Activated CD4-positive, alpha-beta memory T cell treated with anti-CD3 and anti-CD28 coated beads, Interleukin-2, amount 10 ng/mL, durations not matched to agents 7 days and 5 days (primary cell): ENCODE results near the gene SLC7A4. TPM values are rescaled to one million over a fixed set of nuclear protein-coding genes. Genes with fewer than 3 reads are reported as not detected.
"Not testable (repeated sequence)": the region's sequence is repeated elsewhere in the genome, so short reads cannot be mapped to it uniquely, and the experiment has no call there.

Experiments
- CTCF ChIA-PET: fragments of 350-600 bp; sonication (Branson Sonifier 250); formaldehyde crosslinking; loops from one replicate; lab custom pipeline; 2021; ENCODE audit warnings: antibody characterized with exemption, inconsistent platforms; lab: Charles Lee
- POLR2A ChIA-PET: fragments of 350-600 bp; sonication (Branson Sonifier 250); formaldehyde crosslinking; loops from one replicate; lab custom pipeline; 2021; ENCODE audit warnings: antibody characterized with exemption; lab: Charles Lee
- DNase-seq: peaks from one replicate; pipeline ENCODE4 v3.0.0-alpha.2; 2020
- H3K27ac Mint-ChIP-seq: one replicate; pipeline ENCODE4 v1.8.0; 2021; ENCODE audit warnings: mild to moderate bottlenecking, mixed read lengths
- H3K27me3 Mint-ChIP-seq: one replicate; pipeline ENCODE4 v1.8.0; 2021; ENCODE audit warnings: mixed read lengths
- H3K36me3 Mint-ChIP-seq: one replicate; pipeline ENCODE4 v1.8.0; 2021; ENCODE audit warnings: low read depth, mixed read lengths
- H3K4me1 Mint-ChIP-seq: one replicate; pipeline ENCODE4 v1.8.0; 2021; ENCODE audit warnings: mixed read lengths
- H3K4me3 Mint-ChIP-seq: one replicate; pipeline ENCODE4 v1.8.0; 2021; ENCODE audit warnings: mild to moderate bottlenecking, mixed read lengths
- H3K9me3 Mint-ChIP-seq: one replicate; pipeline ENCODE4 v1.8.0; 2021; ENCODE audit warnings: mixed read lengths
- total RNA-seq, 2 experiments: library from RNA; stranded (reverse); gene quantifications; one replicate each; pipeline ENCODE4 v1.2.3, GENCODE V29; 2021

SLC7A4 gene
- total RNA-seq, 2 experiments from 2014 or later = not detected

DNA sequence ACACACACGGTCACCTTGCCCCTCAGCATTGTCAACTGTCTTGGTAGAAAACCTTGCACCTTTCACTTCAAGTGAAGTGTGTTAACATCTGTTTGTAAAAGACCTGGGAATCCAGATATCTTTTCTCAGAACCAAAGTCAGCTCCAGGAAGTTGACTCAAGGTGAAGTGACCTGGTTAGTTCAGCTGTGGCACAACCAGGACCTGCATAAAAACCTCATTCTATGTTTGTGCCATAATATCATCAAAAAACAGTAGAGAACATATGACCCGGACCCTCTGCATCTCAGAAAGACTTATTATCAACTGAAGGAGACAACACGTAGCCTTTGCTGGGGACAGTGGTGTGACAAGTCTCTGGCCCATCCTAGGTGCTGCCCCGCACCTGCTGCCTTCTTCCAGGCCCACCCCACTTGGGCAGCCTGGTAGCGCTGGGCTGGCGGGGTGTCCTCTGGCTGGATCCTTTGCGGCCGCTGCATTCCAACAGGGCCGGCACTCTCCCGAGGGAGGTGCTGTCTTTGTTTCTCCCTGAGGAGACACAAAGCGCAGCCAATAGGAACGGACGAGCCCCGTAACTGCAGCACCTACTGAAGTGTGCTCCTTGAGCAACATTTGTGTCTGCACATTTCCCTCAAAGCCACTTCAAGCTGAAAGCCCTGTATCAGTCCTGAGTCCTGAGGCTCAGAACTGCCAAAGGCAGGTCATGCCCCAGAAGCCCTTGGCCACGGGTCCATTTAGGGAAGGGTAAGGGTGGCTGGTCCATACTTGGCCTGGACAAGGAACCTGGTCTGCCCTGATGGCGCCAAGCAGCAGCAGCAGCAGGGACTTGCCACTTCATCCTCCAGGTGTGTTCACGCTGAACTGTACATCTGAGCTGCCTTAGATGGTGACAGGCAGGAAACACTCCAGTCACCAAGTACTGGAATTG, 38.6 kb upstream of the SLC7A4 start:
- ChIA-PET CTCF (interaction anchor here (0.6 kb wide), 1 partner anchor 54 kb away, joined by 3 read pairs; no protein-coding TSS in a partner anchor), POLR2A (no interaction called here)
- no peaks in the 10 kb centered on the region for H3K36me3 Mint-ChIP-seq

DNA sequence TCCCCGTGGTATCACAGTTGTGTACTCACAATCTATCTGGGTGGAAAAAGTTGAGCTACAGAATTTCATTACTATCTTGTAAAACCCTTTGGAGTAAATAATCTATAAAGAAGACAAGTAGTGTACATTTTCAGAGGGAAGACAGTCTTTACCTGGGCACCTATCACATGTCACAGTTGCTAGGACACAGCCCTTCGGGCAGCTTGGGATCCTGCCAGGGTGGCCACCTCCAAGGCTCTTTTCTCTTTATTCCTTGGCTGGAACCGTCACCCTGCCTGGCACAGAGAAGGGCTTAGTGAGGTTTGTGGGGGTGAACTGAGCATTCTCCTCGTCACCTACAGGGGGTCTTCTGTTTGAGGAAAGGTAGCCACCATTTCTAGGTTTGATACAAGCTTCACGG, 37.0 kb upstream of the SLC7A4 start:
- Mint-ChIP-seq H3K27ac (no peak overlapping the region), H3K4me1 (peaks cover 12% of the 10 kb centered on the region), H3K9me3 (no peaks in the 10 kb centered on the region), H3K4me3 (no peak overlapping the region), H3K27me3 (peaks cover 3% of the 10 kb centered on the region), H3K36me3 (no peaks in the 10 kb centered on the region)
- no peak for DNase-seq
- POLR2A ChIA-PET = interaction anchor here (0.5 to 0.6 kb wide), 2 partner anchors 151 to 383 kb away, joined by 3 read pairs; no protein-coding TSS in a partner anchor
- CTCF ChIA-PET = no interaction called here

More for the DNA sequence above, 38.6 kb upstream of the SLC7A4 start:
- no peak overlapping the region for H3K27ac Mint-ChIP-seq
- no peak overlapping the region for H3K4me3 Mint-ChIP-seq
- peaks cover 1% of the 10 kb centered on the region for H3K27me3 Mint-ChIP-seq
- H3K9me3 Mint-ChIP-seq = no peaks in the 10 kb centered on the region
- H3K4me1 Mint-ChIP-seq = peaks cover 12% of the 10 kb centered on the region
- DNase-seq = no peak

DNA sequence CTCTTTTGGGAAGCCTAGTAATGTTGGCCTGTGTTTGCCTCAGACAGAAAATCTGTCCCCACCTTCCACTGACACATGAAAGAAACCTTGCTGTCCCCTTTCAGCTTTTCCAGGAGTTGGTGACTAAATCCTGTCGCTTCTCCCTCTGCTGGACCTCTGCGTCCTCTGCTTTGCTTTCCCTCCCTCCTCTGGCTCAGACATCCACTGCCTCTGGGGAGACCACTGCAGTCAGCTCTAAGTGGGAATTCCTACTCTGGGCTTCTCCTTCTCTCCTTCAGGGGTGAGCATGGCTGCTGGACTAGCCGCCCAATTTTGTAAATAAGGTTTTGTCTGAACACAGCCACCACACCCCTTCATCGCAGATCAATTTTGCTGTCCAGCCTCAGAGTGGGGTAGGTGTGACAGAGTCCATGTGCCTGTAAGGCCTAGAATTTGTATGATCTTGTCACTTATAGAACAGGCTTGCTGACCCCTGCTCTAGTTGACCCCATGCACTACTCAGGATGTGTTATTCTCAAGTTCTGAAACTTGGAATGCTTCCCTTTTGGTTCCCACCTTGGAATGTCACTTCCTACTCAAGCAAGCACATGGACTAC, 36.4 kb upstream of the SLC7A4 start:
- POLR2A ChIA-PET = interaction anchor here (0.5 kb wide), 1 partner anchor 151 kb away, joined by 3 read pairs; no protein-coding TSS in a partner anchor
- Mint-ChIP-seq H3K4me3 (no peak overlapping the region), H3K9me3 (no peaks in the 10 kb centered on the region), H3K27ac (no peak overlapping the region), H3K27me3 (peaks cover 3% of the 10 kb centered on the region), H3K36me3 (no peaks in the 10 kb centered on the region), H3K4me1 (peaks cover 12% of the 10 kb centered on the region)
- no peak for DNase-seq
- CTCF ChIA-PET = no interaction called here

DNA sequence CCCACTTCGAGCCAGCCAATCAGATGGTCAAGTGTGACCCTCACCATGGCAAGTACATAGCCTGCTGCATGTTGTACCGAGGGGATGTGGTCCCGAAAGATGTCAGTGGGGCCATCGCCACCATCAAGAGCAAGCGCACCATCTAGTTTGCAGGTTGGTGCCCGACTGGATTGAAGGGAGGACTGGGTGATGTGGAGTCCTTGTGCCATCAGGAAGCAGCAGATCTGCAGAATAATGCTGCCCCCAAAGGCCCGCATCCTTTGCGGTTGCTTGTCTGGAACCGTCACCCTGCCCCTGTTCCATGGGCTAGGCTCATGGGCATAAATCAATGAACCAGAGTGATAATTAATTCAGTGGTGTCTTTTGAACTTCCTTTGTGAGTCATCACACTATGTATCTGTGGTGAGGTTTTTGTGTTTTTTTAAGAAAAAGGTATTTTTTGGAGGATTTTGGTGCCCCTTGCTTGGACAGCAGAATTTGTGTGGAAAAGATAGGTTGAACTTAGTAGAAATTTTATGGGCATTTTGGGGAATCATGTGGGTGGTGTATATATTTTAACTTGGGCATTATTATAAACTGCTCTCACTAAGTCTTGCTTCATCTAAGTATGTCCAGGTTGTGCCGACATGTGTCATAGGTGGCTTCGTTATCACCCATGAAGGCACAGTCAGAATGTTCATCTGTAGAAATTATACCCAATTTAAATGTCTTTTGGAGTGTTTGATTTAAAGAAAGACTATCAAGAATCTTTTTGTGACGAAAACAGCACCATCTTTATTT, 35.7 kb upstream of the SLC7A4 start:
- peaks cover 2% of the 10 kb centered on the region for H3K27me3 Mint-ChIP-seq
- CTCF ChIA-PET = no interaction called here
- no peak overlapping the region for H3K4me3 Mint-ChIP-seq
- H3K27ac Mint-ChIP-seq = no peak overlapping the region
- no peaks in the 10 kb centered on the region for H3K9me3 Mint-ChIP-seq
- DNase-seq = no peak
- POLR2A ChIA-PET = no interaction called here
- H3K4me1 Mint-ChIP-seq = peaks cover 12% of the 10 kb centered on the region
- H3K36me3 Mint-ChIP-seq = no peaks in the 10 kb centered on the region

DNA sequence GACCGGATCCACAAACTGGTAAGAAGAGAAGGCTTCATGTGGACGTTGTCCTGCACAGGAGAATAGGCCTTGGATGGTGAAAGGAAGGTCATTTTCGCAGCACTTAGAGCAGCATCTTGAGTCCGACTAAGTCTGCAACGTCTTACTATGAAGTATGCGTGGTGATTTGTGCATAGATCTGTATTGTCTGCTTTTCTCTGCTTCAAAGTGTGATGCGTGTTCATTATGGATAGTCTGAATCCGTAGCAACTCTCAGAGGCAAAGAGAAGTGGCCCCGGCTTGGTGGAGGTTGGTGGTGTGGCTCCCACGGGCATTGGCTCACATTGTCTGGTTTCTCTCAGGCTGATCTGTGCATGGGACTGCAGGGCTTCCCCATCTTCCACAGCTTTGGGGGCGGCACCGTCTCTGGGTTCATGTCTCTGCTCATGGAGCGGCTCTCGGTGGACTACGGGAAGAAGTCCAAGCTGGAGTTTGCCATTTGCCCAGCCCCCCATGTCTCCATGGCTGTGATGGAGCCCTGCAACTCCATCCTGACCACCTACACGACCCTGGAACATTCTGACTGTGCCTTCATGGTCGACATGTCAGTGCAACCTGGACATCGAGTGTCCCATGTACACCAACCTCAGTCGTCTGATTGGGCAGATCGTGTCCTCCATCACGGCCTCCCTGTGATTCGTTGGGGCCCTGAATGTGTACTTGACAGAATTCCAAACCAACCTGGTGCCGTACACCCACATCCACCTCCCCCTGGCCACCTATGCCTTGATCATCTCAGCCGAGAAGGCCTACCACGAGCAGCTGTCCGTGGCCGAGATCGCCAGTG, 34.9 kb upstream of the SLC7A4 start:
- CTCF ChIA-PET = no interaction called here
- POLR2A ChIA-PET = no interaction called here
- H3K36me3 Mint-ChIP-seq = no peaks in the 10 kb centered on the region

DNA sequence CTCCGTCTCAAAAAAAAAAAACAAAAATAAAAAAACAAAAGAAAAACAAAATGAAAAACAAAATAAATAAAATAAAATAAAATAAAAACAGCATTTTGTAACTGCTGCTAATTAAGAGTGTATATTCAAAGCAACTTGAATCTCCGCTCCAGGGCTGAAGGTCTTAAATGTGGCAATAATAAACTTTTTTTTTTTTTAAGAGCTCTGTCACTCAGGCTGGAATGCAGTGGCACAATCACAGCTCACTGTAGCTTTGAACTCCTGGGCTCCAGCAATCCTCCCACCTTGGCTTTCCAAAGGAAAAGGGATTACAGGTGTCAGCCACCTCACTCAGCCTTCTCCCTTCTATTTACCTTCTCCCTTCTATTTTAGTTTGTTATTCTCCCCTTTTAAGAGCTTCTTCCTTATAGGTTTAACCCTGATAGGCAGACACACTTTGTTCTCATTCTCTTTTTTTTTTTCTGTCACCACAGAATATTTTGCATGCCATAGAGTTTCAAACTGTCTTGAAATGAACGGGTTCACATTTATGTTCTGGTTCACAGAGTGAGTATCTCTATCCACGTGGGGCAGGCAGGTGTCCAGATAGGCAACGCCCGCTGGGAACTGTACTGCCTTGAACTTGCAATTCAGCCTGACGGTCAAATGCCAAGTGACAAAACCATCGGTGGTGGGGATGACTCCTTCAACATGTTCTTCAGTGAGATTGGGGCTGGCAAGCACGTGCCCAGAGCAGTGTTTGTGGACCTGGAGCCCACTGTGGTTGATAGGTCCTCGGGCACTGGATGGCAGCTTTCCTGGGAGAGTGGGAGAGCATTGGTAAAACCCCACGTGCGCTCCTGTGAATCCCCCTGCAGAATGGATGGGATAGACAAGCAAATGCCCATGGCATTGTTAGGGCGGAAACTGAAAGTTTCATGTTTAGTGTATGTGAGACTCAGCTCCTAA, 32.8 kb upstream of the SLC7A4 start:
- no peak for DNase-seq
- Mint-ChIP-seq H3K36me3 (no peaks in the 10 kb centered on the region), H3K27me3 (peaks cover 2% of the 10 kb centered on the region), H3K27ac (no peak overlapping the region), H3K4me3 (no peak overlapping the region), H3K4me1 (peaks cover 6% of the 10 kb centered on the region), H3K9me3 (no peaks in the 10 kb centered on the region)
- CTCF ChIA-PET = no interaction called here
- POLR2A ChIA-PET = no interaction called here

More for the DNA sequence above, 34.9 kb upstream of the SLC7A4 start:
- Mint-ChIP-seq H3K27ac (no peak overlapping the region), H3K4me1 (peaks cover 12% of the 10 kb centered on the region), H3K4me3 (no peak overlapping the region), H3K27me3 (peaks cover 2% of the 10 kb centered on the region), H3K9me3 (no peaks in the 10 kb centered on the region)
- no peak for DNase-seq

DNA sequence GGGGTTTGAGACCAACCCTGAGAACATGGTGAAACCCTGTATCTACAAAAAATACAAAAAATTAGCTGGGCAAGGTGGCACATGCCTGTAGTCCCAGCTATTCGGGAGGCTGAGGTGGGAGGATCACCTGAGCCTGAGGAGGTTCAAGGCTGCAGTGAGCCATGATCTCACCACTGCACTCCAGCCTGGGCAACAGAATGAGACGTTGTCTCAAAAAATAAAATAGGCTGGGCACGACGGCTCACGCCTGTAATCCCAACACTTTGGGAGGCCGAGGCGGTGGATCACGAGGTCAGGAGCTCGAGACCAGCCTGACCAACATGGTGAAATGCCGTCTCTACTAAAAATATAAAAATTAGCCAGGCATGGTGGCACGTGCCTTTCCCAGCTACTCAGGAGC, 32.1 kb upstream of the SLC7A4 start:
- H3K9me3 Mint-ChIP-seq, CTCF ChIA-PET, H3K27ac Mint-ChIP-seq, H3K27me3 Mint-ChIP-seq, H3K4me1 Mint-ChIP-seq, H3K36me3 Mint-ChIP-seq, DNase-seq, H3K4me3 Mint-ChIP-seq, POLR2A ChIA-PET: not testable (repeated sequence)

DNA sequence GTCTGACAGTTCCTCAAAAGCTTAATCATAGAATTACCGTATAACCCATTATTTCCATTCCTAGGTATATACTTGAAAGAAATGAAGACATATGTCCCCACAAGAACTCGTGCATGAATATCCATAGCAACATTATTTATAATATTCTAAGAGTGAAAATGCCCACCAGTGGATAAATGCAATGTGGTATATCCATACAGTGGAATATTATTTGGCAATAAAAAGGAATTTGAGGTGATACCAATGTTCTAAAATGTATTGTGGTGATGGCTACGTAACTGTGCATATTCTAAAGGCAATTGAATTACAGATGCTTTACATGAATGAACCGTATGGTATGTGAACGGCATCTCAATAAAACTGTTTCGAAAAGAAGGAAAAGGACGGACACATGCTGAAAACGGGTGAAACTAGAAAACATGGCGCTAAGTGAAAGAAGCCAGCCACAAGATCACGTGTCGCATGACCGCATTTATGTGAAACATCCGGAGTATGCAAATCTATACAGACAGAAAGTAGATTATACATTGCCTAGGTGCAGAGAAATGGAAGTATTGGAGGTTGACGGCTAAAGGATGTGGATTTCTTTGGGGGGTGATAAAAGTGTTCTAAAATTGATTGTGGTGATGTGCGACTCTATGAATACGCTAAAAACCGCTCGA, 29.4 kb upstream of the SLC7A4 start:
- CTCF ChIA-PET, H3K27me3 Mint-ChIP-seq, DNase-seq, H3K9me3 Mint-ChIP-seq, H3K36me3 Mint-ChIP-seq, H3K4me3 Mint-ChIP-seq, POLR2A ChIA-PET, H3K4me1 Mint-ChIP-seq, H3K27ac Mint-ChIP-seq: not testable (repeated sequence)

DNA sequence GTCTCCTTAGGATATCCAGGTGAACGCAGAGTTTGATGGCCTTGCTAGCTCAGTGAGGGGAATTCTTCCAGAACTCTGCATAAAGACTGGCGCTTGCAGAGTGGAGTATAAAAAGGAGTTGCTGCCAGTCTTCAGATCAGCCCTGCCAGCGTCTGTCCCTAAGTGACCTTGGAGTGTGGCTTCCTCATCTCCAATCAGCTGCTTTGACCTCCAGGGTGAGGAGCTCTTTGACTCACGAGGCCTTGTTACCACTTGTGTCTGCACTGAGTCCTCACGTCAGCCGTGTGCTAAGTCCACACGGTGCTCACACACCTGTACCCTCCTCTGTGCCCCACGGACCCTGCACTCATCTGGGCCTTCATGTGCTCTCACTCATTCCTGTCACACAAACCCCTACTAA, 28.0 kb upstream of the SLC7A4 start:
- CTCF ChIA-PET, H3K36me3 Mint-ChIP-seq, H3K9me3 Mint-ChIP-seq, H3K27ac Mint-ChIP-seq, POLR2A ChIA-PET, H3K4me3 Mint-ChIP-seq, DNase-seq: not testable (repeated sequence)
- Mint-ChIP-seq H3K27me3 (peaks cover 10% of the 10 kb centered on the region), H3K4me1 (peaks cover 15% of the 10 kb centered on the region)

DNA sequence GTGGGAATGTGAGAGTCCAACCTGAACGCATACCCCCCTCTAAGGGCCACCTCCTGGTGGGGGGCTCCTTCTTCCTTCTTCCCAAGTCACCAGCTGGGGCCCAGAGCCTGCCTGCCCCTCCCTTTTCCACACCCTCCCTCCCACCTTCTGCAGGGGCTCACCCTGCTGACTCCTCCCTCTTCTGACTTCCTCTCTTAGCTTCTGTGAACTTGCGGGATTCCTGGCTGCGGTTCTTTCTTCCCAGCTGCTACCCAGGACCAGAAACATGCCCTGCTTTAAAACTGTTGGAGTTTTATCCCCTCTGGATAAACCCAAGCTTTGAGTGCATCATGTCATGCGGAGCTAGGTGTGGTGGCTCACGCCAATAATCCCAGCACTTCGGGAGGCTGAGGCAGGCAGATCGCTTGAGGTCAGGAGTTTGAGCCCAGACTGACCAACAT, 23.5 kb upstream of the SLC7A4 start:
- ChIA-PET POLR2A (no interaction called here), CTCF (no interaction called here)
- Mint-ChIP-seq H3K36me3 (no peaks in the 10 kb centered on the region), H3K4me3 (no peak overlapping the region), H3K9me3 (no peaks in the 10 kb centered on the region), H3K4me1 (peaks cover 21% of the 10 kb centered on the region), H3K27me3 (peaks cover 10% of the 10 kb centered on the region), H3K27ac (no peak overlapping the region)
- DNase-seq = no peak

DNA sequence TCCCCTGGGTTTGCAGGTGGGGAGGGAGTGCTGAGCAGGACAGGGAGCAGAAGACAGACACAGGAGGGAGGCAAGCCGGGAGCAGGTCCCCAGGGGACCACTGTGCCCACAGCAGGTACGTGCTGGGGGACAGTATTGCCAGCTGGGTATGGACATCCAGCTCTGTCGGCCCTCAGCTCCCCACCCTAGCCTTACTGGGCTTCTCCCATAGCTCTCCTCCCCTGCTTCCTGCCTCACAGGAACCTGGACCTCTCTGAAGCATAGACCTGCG, 23.1 kb upstream of the SLC7A4 start:
- no peak overlapping the region for H3K4me3 Mint-ChIP-seq
- CTCF ChIA-PET = no interaction called here

More for the DNA sequence above, 23.1 kb upstream of the SLC7A4 start:
- Mint-ChIP-seq H3K36me3 (no peaks in the 10 kb centered on the region), H3K27ac (no peak overlapping the region), H3K27me3 (peaks cover 10% of the 10 kb centered on the region), H3K4me1 (peaks cover 21% of the 10 kb centered on the region), H3K9me3 (no peaks in the 10 kb centered on the region)
- no peak for DNase-seq
- POLR2A ChIA-PET = interaction anchor here (1.2 kb wide), 1 partner anchor 10 kb away, joined by 4 read pairs; the partner anchor contains the start of gene LRRC74B
